GM13977 (cell line): ENCODE data around the gene OTUD5.
"Not testable (repeated sequence)": the region's sequence is repeated elsewhere in the genome, so short reads cannot be mapped to it uniquely, and the experiment has no call there.

Experiments
- DNase-seq: peaks from one replicate; pipeline ENCODE4 v3.0.0; 2012; ENCODE audit warnings: low spot score
- CTCF ChIP-seq: IDR thresholded peaks from 2 replicates; pipeline ENCODE4 v1.5.1; 2012; ENCODE audit warnings: mild to moderate bottlenecking, control low read depth; ENCODE audit not compliant: insufficient read depth; ENCODE audit errors: extremely low read depth, missing control alignments
- in situ Hi-C: fragments of 300-500 bp; cut with MboI; formaldehyde crosslinking; loops from one replicate; pipeline ENCODE4 v1.12.0; 2022; ENCODE audit warnings: low sequenced_read_pairs, low pct_unique_long_range_greater_than_20kb, mixed read lengths, inconsistent platforms; ENCODE audit not compliant: unreplicated experiment

The OTUD5 gene

GRCh38 chrX:48891402-48892288 is 65.8 kb downstream of the OTUD5 start:
- peak; percentile 72 for DNase-seq
- TF ChIP-seq CTCF = peak; percentile 54
- in situ Hi-C loops = no loop called here

GRCh38 chrX:48890934-48891401 is 66.4 kb downstream of the OTUD5 start:
- no peak for TF ChIP-seq CTCF
- DNase-seq = no peak
- in situ Hi-C loops = no loop called here

GRCh38 chrX:48890296-48890925 is 67.0 kb downstream of the OTUD5 start:
- DNase-seq = no peak
- in situ Hi-C loops = no loop called here
- no peak for TF ChIP-seq CTCF

- in situ Hi-C loops, DNase-seq: not testable (repeated sequence)
Observed at GRCh38 chrX:48886586-48886985, 70.8 kb downstream of the OTUD5 start.

GRCh38 chrX:48883729-48884128 is 73.7 kb downstream of the OTUD5 start:
- TF ChIP-seq CTCF = no peak
- DNase-seq = no peak

GRCh38 chrX:48876944-48877343 is 80.5 kb downstream of the OTUD5 start:
- DNase-seq, in situ Hi-C loops: not testable (repeated sequence)

More at GRCh38 chrX:48883729-48884128, 73.7 kb downstream of the OTUD5 start:
- in situ Hi-C loops = no loop called here
